K562 (cell line): ENCODE results near the gene ERGIC1. TPM values are rescaled to one million over a fixed set of nuclear protein-coding genes. Genes with fewer than 3 reads are reported as not detected.
A peak's percentile ranks its signal among the peaks of the same experiment; 100 is the strongest.

Experiments
- ATF6 ChIP-seq: sonication (generic); formaldehyde crosslinking; IDR thresholded peaks from 2 replicates; pipeline ENCODE4 v1.4.0; 2020; ENCODE audit warnings: mild to moderate bottlenecking, missing genetic modification reagents
- C11orf30 ChIP-seq: fragments of 450-650 bp; IDR thresholded peaks from 2 replicates; pipeline ENCODE4 v1.6.1; 2016; ENCODE audit warnings: low read depth, mild to moderate bottlenecking
- CHD2 ChIP-seq: IDR thresholded peaks from 2 replicates; pipeline ENCODE4 v1.6.1; 2011; ENCODE audit warnings: low read depth, low read length
- EHMT2 ChIP-seq: fragments of 450-650 bp; IDR thresholded peaks from 2 replicates; pipeline ENCODE4 v1.6.1; 2018; ENCODE audit warnings: antibody characterized with exemption
- ESRRA ChIP-seq: fragments of 450-650 bp; IDR thresholded peaks from 2 replicates; pipeline ENCODE4 v1.6.1; 2014; ENCODE audit warnings: low read depth, mild to moderate bottlenecking, moderate library complexity, borderline replicate concordance
- GATA2 ChIP-seq: sonication (generic); formaldehyde crosslinking; IDR thresholded peaks from 2 replicates; pipeline ENCODE4 v1.4.0; 2020; ENCODE audit warnings: mild to moderate bottlenecking, missing genetic modification reagents
- HDAC2 ChIP-seq: fragments of 450-650 bp; IDR thresholded peaks from 2 replicates; pipeline ENCODE4 v1.6.1; 2016; ENCODE audit warnings: mild to moderate bottlenecking
- MED1 ChIP-seq: sonication (generic); formaldehyde crosslinking; IDR thresholded peaks from 2 replicates; pipeline ENCODE4 v1.8.1; 2023; ENCODE audit warnings: missing genetic modification reagents, borderline replicate concordance
- MIER1 ChIP-seq: fragments of 450-650 bp; IDR thresholded peaks from 2 replicates; pipeline ENCODE4 v1.6.1; 2016; ENCODE audit warnings: antibody characterized with exemption, mild to moderate bottlenecking, low read depth
- NFIX ChIP-seq: fragments of 250-450 bp; sonication (Bioruptor Pico); IDR thresholded peaks from 2 replicates; pipeline ENCODE4 v1.4.0; 2020; ENCODE audit warnings: low read depth, mild to moderate bottlenecking, moderate library complexity
- PHB ChIP-seq: fragments of 250-450 bp; sonication (Bioruptor Pico); IDR thresholded peaks from 2 replicates; pipeline ENCODE4 v1.5.0; 2021
- POLR3A ChIP-seq: IDR thresholded peaks from 2 replicates; pipeline ENCODE4 v1.6.1; 2011; ENCODE audit warnings: borderline replicate concordance, mild to moderate bottlenecking, moderate library complexity; ENCODE audit not compliant: insufficient read length, insufficient read depth; ENCODE audit errors: extremely low read depth
- RBFOX2 ChIP-seq: fragments of 200-400 bp; formaldehyde crosslinking; IDR thresholded peaks from 2 replicates; pipeline ENCODE4 v1.6.1; 2017; ENCODE audit warnings: low read depth, mild to moderate bottlenecking, low read length, moderate library complexity
- RUNX1 ChIP-seq: sonication (generic); IDR thresholded peaks from 2 replicates; pipeline ENCODE4 v1.6.1; 2016; ENCODE audit warnings: antibody characterized with exemption, low read depth
- TAF1 ChIP-seq: IDR thresholded peaks from 2 replicates; pipeline ENCODE4 v1.6.1; 2011; ENCODE audit warnings: mild to moderate bottlenecking, low read length, moderate library complexity; ENCODE audit not compliant: insufficient read depth, control insufficient read depth, severe bottlenecking; ENCODE audit errors: extremely low read depth
- TCF7L2 ChIP-seq: fragments of 150-350 bp; IDR thresholded peaks from 2 replicates; pipeline ENCODE4 v1.6.1; 2016; ENCODE audit warnings: low read depth, mild to moderate bottlenecking, low read length, moderate library complexity
- XRCC4 ChIP-seq: IDR thresholded peaks from one replicate; pipeline ENCODE4 v1.6.1; 2011; ENCODE audit not compliant: insufficient read depth, insufficient read length; ENCODE audit errors: extremely low read depth
- ZBTB43 ChIP-seq: sonication (generic); formaldehyde crosslinking; IDR thresholded peaks from 2 replicates; pipeline ENCODE4 v1.8.0; 2023; ENCODE audit warnings: mild to moderate bottlenecking, missing genetic modification reagents
- ZNF408 ChIP-seq: fragments of 250-450 bp; sonication (Bioruptor Pico); IDR thresholded peaks from 2 replicates; pipeline ENCODE4 v1.4.0; 2020; ENCODE audit warnings: low read depth, mild to moderate bottlenecking, moderate library complexity
- ZNF583 ChIP-seq: fragments of 250-450 bp; sonication (Bioruptor Pico); IDR thresholded peaks from 2 replicates; pipeline ENCODE4 v1.4.0; 2020
- ZNF699 ChIP-seq: fragments of 250-450 bp; sonication (Bioruptor Pico); IDR thresholded peaks from 2 replicates; pipeline ENCODE4 v1.8.0; 2021; ENCODE audit warnings: mild to moderate bottlenecking, moderate library complexity; ENCODE audit not compliant: insufficient replicate concordance
- ZNF785 ChIP-seq: fragments of 250-450 bp; sonication (Bioruptor Pico); IDR thresholded peaks from 2 replicates; pipeline ENCODE4 v1.4.0; 2020; ENCODE audit warnings: mild to moderate bottlenecking
- ZSCAN29 ChIP-seq: fragments of 450-650 bp; IDR thresholded peaks from 2 replicates; pipeline ENCODE4 v1.6.1; 2017
- polyA plus RNA-seq, 8 experiments: library from polyadenylated mRNA; depleted of rRNA in 4 of 8; stranded (reverse) in 5 of 8; unstranded in 3 of 8; fragments of >200 nt; fragmentation: Nextera tagmentation in 2 of 8; fragmentation: Illumina TruSeq in 1 of 8; extraction: Ambion mirVana in 2 of 8; extraction: Trizol in 1 of 8; gene quantifications; 2 replicates each; pipeline versions ENCODE4 v1.2.1 to v1.2.3, GENCODE V29; 2011 to 2014; ENCODE audit warnings: inconsistent platforms in 1 of 8, missing spikeins in 1 of 8
- total RNA-seq, 7 experiments: library from RNA; depleted of rRNA in 6 of 7; stranded (reverse); fragments of >200 nt in 6 of 7; fragmentation: Illumina TruSeq in 2 of 7; extraction: Trizol in 2 of 7; gene quantifications; 2 replicates each; pipeline versions ENCODE4 v1.2.1 to v1.2.3, GENCODE V29; 2011 to 2021; ENCODE audit warnings: low replicate concordance in 1 of 7
- TF ChIP-seq, protein P1 (sequence below): fragments of 250-450 bp; sonication (Bioruptor Pico); IDR thresholded peaks from 2 replicates; pipeline ENCODE4 v1.5.0; 2020; ENCODE audit warnings: mild to moderate bottlenecking, borderline replicate concordance

ERGIC1 gene
- total and polyA plus RNA-seq, 9 of the 15 experiments (the other 6 are each of a cell fraction or from before 2014, with no cell fraction given) = 5.5 to 68.4 (median 36.4) TPM

- TF ChIP-seq ATF6 (CRISPR knock-in tag) = no peak
- no peak for TF ChIP-seq ZSCAN29
- TF ChIP-seq POLR3A = no peak
- no peak for TF ChIP-seq GATA2 (CRISPR knock-in tag)
- TF ChIP-seq MIER1 = no peak
- TF ChIP-seq ZNF408 (CRISPR knock-in tag) = no peak
- TF ChIP-seq, protein P1, sequence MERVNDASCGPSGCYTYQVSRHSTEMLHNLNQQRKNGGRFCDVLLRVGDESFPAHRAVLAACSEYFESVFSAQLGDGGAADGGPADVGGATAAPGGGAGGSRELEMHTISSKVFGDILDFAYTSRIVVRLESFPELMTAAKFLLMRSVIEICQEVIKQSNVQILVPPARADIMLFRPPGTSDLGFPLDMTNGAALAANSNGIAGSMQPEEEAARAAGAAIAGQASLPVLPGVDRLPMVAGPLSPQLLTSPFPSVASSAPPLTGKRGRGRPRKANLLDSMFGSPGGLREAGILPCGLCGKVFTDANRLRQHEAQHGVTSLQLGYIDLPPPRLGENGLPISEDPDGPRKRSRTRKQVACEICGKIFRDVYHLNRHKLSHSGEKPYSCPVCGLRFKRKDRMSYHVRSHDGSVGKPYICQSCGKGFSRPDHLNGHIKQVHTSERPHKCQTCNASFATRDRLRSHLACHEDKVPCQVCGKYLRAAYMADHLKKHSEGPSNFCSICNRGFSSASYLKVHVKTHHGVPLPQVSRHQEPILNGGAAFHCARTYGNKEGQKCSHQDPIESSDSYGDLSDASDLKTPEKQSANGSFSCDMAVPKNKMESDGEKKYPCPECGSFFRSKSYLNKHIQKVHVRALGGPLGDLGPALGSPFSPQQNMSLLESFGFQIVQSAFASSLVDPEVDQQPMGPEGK (CRISPR knock-in tag) = no peak
- no peak for TF ChIP-seq XRCC4
- peak; percentile 31; the same call in 1 of the 2 replicates for TF ChIP-seq HDAC2
- TF ChIP-seq ZBTB43 = no peak
- no peak for TF ChIP-seq TCF7L2
- TF ChIP-seq ZNF785 (CRISPR knock-in tag) = no peak
- no peak for TF ChIP-seq EHMT2
- no peak for TF ChIP-seq ZNF699 (CRISPR knock-in tag)
- no peak for TF ChIP-seq RUNX1
- TF ChIP-seq CHD2 = no peak
- TF ChIP-seq MED1 = no peak
- TF ChIP-seq C11orf30 = no peak
- TF ChIP-seq NFIX (CRISPR knock-in tag) = no peak
- no peak for TF ChIP-seq PHB (CRISPR knock-in tag)
- peak; percentile 69 for TF ChIP-seq RBFOX2
- TF ChIP-seq ESRRA = peak; percentile 27; the same call in 1 of the 2 replicates
- TF ChIP-seq TAF1 = peak; percentile 29
- no peak for TF ChIP-seq ZNF583 (CRISPR knock-in tag)
Measured at GRCh38 chr5:172833686-172834414, at the start of gene ERGIC1 (continued).
